Ishikawa (cell line): ENCODE data around the gene STPG3.

ENCODE experiments used
- CEBPB ChIP-seq: IDR thresholded peaks from 2 replicates; pipeline ENCODE4 v1.6.1; 2012
- EGR1 ChIP-seq: IDR thresholded peaks from 2 replicates; pipeline ENCODE4 v1.6.1; 2012
- NFIC ChIP-seq: IDR thresholded peaks from 2 replicates; pipeline ENCODE4 v1.6.1; 2012
- RAD21 ChIP-seq: IDR thresholded peaks from 2 replicates; pipeline ENCODE4 v1.6.1; 2012; ENCODE audit warnings: low read depth
- TEAD4 ChIP-seq: IDR thresholded peaks from 2 replicates; pipeline ENCODE4 v1.6.1; 2012
- TF ChIP-seq, protein P1 (sequence below): IDR thresholded peaks from 2 replicates; pipeline ENCODE4 v1.6.1; 2012
- TF ChIP-seq, protein P2 (sequence below): IDR thresholded peaks from 2 replicates; pipeline ENCODE4 v1.6.1; 2012; ENCODE audit warnings: low read depth, mild to moderate bottlenecking

DNA sequence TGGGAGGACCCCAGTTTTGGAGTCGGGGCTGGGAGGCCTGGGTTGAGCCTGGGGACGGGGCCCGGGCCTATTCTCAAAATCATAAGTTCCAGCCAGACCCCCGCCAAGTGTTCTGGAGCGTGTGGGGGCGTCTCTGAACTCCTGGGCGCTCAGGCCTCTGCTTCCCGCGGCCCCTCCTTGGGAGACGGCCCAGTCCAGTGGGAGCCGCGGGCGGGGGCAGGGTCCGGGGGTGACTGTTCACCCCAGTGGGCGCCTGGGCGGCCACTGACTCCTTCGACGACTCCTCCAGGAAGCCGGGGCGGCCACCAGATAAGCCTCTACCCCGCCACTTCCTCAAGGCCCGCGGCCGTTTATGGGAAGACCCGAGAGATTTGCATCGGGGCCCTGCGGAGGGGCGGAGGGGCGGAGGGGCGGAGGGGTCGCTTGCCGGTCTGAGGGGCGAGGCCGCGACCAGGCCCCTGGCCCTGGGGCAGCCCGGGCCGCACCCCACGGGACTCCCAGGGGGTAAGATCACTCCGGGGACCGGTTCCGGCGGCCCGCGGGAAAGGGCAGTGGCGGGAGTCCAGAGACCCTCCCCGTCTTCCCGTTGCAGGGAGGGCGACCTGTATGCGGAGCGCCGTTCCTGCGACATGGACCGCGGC, 27.1 kb downstream of the STPG3 start:
- TF ChIP-seq, protein P1, sequence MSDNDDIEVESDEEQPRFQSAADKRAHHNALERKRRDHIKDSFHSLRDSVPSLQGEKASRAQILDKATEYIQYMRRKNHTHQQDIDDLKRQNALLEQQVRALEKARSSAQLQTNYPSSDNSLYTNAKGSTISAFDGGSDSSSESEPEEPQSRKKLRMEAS = no peak
- TF ChIP-seq NFIC (no peak), CEBPB (no peak), RAD21 (no peak), EGR1 (no peak), TEAD4 (no peak)
- TF ChIP-seq, protein P2, sequence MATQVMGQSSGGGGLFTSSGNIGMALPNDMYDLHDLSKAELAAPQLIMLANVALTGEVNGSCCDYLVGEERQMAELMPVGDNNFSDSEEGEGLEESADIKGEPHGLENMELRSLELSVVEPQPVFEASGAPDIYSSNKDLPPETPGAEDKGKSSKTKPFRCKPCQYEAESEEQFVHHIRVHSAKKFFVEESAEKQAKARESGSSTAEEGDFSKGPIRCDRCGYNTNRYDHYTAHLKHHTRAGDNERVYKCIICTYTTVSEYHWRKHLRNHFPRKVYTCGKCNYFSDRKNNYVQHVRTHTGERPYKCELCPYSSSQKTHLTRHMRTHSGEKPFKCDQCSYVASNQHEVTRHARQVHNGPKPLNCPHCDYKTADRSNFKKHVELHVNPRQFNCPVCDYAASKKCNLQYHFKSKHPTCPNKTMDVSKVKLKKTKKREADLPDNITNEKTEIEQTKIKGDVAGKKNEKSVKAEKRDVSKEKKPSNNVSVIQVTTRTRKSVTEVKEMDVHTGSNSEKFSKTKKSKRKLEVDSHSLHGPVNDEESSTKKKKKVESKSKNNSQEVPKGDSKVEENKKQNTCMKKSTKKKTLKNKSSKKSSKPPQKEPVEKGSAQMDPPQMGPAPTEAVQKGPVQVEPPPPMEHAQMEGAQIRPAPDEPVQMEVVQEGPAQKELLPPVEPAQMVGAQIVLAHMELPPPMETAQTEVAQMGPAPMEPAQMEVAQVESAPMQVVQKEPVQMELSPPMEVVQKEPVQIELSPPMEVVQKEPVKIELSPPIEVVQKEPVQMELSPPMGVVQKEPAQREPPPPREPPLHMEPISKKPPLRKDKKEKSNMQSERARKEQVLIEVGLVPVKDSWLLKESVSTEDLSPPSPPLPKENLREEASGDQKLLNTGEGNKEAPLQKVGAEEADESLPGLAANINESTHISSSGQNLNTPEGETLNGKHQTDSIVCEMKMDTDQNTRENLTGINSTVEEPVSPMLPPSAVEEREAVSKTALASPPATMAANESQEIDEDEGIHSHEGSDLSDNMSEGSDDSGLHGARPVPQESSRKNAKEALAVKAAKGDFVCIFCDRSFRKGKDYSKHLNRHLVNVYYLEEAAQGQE = no peak
